Kidney capillary endothelial cell (primary cell): ENCODE results near the gene FAM98A.
A peak's percentile ranks its signal among the peaks of the same experiment; 100 is the strongest.

Source experiments
- DNase-seq: peaks from one replicate; pipeline ENCODE4 v3.0.0-alpha.2; 2018; ENCODE audit warnings: low spot score

Gene FAM98A

GRCh38 chr2:33597026-33597425 lies 2.1 kb downstream of the FAM98A start:
- DNase-seq, result no peak

GRCh38 chr2:33595385-33595784 lies 3.7 kb downstream of the FAM98A start:
- no peak for DNase-seq

- DNase-seq, result no peak
These were observed 9.7 kb downstream of the FAM98A start for GRCh38 chr2:33589444-33589843.

- no peak for DNase-seq
These were observed 10.9 kb downstream of the FAM98A start for GRCh38 chr2:33588232-33588631.

GRCh38 chr2:33586766-33587165 lies 12.3 kb downstream of the FAM98A start:
- no peak for DNase-seq

- DNase-seq, result peak; percentile 56
These were observed 15.7 kb downstream of the FAM98A start for GRCh38 chr2:33583194-33583938.

GRCh38 chr2:33581872-33582271 lies 17.2 kb downstream of the FAM98A start:
- no peak for DNase-seq

GRCh38 chr2:33579227-33579626 lies 19.9 kb downstream of the FAM98A start:
- no peak for DNase-seq

- no peak for DNase-seq
These were observed 21.4 kb downstream of the FAM98A start for GRCh38 chr2:33577668-33578067.

- DNase-seq, result no peak
These were observed 22.0 kb downstream of the FAM98A start for GRCh38 chr2:33577084-33577483.

- no peak for DNase-seq
These were observed 25.4 kb downstream of the FAM98A start for GRCh38 chr2:33573657-33574056.

- DNase-seq, result no peak
These were observed 28.4 kb downstream of the FAM98A start for GRCh38 chr2:33570681-33571080.

GRCh38 chr2:33561872-33562271 lies 37.2 kb downstream of the FAM98A start:
- DNase-seq, result no peak

- no peak for DNase-seq
These were observed 39.1 kb downstream of the FAM98A start for GRCh38 chr2:33560017-33560416.

GRCh38 chr2:33559328-33559727 lies 39.8 kb downstream of the FAM98A start:
- no peak for DNase-seq

- no peak for DNase-seq
These were observed 43.4 kb downstream of the FAM98A start for GRCh38 chr2:33555681-33556080.

GRCh38 chr2:33552758-33553461 lies 46.2 kb downstream of the FAM98A start:
- no peak for DNase-seq

GRCh38 chr2:33550206-33550605 lies 48.9 kb downstream of the FAM98A start:
- no peak for DNase-seq

- no peak for DNase-seq
These were observed 57.9 kb downstream of the FAM98A start for GRCh38 chr2:33541243-33541642.

GRCh38 chr2:33535421-33535820 lies 63.7 kb downstream of the FAM98A start:
- no peak for DNase-seq
